Limb (tissue), 2 donors: ENCODE data around the gene FLII.

Source experiments
- DNase-seq, 2 donors: peaks; one replicate each; pipeline ENCODE4 v3.0.0-alpha.2; 2016; ENCODE audit errors: extremely low spot score in 2 of 2

The FLII gene

DNA sequence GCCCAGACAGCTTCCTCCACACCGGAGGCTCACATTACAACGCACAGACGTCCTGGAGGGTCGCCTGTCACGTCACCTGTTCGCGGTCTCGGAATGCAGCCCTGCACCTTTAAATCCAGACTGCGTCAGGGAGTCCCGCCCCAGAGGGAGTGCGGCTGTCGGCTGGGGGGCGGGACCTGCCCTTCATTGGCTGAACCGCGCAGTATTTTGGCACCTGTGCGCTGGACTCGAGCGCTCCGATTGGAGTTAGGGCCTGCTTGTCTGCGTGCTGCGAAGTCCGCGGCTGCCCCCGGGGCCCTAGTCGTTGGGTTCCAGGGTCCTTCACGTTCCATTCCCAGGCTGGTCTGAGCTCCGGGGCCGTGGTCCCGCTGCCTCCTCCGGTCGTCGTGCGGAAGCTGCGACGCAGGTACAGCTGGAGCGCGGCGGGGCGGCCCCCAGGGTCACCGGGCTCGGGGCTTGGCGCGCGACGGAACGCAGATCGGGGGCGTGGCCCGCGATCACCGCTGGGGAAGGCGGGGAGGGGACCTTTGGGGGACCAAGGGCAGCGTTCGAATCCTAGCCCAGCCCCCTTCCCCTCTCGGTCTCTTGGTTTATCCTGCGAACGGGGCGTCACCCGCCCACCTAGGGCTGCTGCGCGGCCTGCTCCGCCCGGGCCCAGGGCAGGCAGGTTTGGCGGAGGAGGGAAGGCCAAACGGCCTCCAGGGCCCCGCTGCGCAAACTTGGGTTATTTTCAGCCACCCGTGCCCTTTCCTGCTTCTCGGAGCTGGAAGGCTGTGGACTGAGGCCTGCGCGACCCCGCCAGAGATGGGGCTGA, 2.0 kb upstream of the FLII start, which contains the start of gene MIEF2:
Gene MIEF2 (plus strand): TSS at position 331 of the 814 bp plus-strand sequence. CDS start 2,059 bp downstream, outside the sequence.
- DNase-seq, result peak; percentile 95 to 97

DNA sequence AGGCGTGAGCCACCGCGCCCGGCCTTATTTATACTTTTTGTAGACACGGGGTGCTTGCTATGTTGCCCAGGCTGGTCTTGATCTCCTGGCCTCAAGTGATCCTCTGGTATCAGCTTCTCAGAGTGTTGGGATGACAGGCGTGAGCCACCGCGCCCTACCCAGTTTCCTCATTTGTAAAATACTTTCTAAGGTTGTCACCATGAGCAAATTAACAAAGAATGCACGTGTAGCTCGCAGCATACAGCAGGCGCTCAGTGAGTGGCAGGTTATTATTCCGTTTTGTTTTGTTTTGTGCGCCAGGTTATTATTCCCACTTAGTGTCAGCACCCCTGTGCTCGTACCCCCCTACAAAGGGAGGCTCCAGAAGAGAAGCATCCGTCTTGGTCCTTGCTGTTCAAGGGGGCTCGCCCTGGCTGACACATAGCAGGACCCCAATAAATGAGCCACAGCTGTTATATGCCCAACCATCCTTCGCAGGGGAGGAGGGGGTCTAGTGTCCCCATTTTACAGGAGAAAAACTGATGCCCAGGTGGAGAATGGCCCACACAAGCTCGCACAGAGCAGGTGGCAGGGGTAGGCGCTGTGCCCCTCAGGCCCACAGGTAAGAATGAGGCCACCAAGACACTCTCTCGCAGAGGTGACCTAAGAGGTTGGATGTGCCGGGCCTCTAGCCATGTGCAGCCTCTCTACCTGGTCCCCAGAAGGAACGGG, 1.2 kb upstream of the FLII start:
- DNase-seq, result no peak

DNA sequence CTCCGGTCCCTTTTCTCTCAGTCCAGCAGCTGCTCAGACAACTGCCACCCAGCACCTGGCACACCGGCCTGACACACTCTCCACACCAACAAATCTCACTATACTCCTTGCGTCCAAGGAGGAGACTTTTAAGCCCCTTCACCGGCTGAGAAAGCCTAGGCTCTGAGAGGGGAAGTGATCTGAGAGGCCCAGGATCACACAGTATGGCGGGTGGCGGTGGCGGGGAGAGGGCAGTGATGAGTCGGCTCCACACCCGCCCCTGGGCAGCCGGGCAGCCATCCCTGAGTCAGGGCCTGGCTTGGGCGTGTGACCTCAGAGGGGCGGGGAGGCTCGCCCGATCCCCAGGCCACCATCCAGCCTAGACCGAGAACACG, 569 bp downstream of the FLII start:
- DNase-seq, result peak in 1 of 2 donors; percentile 69

DNA sequence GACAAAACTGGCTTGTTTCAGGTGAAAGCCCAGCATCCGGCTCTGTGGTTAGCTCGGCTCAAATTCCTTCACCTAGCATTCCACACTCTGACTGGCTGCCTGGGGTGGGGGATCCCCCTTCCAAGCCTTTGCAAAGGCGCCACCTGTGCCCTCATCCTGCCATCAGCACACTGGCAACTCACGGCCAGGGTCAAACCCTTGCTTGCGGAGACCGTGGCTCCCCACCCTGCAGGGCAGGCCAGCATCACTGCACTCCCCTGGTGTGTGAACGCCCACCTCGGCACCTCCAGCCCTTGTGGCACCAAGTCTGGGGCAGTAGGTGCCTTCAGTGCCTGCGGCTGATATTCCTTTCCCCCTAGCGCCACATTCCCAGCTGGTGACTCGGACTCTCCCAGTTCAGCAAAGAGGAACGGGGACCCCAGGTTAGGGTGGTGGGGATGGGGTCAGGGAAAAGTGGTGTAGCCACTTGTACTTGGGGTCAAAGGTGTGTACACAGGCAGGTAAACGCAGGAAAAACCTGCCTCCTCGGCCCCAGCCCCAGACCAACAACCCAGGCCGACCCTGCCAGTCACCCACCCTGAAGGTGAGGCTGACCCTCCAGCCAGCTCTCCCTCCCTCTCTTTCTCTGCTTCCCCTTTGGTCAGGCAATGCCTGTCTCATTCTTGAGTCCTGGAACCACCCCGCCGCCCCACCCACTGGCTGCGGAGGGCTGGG, 1.1 kb downstream of the FLII start:
- no peak for DNase-seq

DNA sequence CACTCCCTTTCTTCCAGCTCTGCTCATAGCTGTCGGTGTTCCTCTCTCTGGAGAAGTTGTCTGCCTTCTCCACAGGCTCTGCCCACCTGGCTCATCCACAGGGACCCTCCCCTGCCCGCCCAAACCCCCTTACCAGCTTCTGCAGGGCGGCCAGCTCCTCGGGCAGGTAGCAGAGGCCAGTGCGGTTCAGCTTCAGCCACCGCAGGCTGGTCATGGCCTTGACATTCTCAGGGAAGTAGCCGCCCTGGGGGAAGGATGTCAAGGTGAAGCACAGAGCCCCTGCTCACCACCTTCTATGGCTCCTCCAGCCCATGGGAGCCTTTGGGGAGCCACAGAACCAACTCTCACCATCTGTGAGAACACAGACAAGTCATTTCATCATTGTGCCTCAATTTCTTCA, 1.8 kb downstream of the FLII start:
- no peak for DNase-seq

DNA sequence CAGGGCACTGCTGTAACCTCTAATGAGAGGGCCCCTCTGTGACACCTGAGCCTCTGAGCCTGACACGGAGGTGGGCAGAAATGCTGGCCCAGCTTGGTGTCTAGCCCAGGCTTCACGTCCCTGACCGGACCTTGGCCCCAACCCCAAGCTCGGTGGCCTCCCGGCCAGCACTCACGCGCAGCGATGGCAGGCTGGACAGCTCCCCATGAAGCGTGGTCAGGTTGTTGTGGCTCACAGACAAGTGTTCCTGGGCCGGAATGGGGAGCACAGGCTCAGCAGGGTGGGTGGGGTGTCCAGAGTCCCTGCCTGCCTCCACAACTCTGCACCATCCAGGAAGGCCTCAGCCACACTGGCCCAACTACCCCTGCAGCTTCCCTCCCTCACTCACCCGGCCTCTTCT, 2.2 kb downstream of the FLII start:
- DNase-seq, result no peak

DNA sequence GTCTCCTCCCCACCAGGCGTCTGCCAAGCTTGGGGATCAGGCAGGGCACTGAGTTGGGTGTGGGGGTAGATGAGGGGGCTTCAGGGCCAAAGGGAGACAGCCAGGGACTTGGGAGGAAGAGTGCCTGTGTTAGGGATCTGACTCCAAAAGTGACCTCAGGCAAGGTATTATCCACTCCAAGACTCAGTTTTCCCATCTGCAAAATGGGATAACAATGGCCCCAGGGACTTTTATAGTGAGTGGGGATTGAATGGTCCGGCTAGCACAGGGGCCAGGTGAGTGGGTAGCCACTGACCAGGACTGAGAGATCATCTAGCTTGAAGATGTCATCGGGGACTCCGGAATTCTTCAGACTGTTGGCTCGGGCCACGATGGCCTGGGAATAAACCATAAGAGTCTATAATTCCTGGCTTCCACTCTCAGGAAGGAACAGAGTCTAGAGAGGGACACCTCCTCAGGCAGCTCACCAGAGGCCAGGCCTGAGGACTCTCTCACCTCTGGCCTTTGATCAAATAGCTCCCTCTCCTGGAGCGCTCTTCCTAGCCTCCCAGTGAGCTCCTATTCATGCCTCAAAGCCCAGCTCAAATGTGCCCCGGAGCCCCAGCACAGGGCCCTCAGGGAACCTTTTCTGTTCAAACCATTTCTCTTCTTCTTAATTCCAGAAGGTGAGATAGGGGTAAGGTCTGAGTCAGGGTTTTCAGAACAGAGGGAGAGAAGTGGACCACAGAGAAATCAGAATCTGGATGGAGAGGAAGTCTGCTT, 3.5 kb downstream of the FLII start:
- no peak for DNase-seq

DNA sequence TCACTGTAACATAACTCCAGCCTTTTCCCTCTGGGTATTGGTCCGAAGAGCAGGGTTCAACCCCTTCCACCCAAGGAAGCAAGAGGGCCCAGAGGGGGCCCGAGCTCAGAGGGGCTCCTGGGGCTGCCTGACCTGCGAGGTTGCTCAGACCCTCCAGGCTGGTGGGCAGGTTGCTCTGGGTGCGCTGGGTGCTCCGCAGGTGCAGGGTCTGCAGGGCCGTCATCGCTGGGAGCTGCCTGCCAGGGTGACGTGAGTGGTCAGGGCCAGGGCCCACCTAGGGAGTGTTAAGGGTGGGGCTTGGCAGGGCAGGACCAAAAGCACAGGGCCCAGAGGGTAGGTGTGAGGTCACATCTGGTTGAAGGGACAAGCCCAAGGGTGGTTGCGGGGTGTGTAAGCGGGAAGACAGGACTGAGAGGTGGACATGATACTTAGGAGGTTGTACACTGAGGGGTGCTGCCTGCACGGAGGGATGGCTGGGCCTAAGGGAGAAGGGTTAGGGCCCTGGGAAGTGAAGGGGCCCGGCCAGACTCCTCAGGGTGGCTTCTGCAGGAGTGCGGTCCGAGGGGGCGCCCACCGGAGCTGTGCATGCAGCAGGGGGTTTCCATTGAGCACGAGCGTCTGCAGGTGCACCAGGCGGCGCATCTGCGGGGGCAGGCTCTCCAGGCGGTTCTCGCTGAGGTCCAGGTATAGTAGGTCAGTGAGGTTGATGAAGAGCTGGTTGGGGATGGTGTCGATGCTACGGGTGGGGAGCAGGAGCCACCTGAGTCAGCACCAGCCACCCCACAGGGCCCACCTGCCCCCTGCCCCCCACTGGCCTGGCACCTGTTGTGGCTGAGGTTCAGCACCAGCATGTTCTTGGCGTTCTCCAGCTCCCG, 4.4 kb downstream of the FLII start:
- DNase-seq, result no peak

DNA sequence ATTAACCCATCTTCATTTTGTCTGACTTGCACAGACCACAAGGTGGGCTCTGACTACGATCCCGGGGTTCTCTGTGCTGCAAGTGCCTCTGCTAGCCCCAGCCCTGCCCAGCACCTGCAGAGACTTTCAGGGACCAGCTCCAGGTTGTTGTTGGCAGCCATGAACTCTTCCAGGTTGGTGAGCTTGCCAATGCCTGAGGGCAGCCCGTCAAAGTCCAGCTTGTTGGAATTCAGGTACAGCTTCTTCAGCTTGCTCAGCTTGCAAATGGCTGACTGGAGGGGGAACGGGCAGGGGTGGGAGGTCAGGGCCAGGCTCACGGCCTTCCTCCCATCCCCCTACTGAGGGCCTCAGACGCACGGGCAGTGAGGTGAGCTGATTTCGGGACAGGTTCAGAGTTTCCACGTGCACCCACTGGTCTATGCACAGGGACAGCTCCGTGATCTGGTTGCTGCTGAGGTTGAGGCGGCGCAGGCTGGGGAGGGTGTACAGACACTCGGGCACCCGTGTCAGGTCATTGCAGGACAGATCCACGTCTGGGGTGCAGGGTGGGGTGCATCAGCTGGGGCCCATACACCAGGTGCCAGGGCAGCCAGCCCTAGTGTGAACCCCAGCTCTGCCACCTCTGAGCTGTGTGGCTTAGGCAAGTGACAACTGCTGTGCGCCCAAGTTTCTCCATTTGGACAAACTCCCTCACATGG, 5.2 kb downstream of the FLII start:
- no peak for DNase-seq

DNA sequence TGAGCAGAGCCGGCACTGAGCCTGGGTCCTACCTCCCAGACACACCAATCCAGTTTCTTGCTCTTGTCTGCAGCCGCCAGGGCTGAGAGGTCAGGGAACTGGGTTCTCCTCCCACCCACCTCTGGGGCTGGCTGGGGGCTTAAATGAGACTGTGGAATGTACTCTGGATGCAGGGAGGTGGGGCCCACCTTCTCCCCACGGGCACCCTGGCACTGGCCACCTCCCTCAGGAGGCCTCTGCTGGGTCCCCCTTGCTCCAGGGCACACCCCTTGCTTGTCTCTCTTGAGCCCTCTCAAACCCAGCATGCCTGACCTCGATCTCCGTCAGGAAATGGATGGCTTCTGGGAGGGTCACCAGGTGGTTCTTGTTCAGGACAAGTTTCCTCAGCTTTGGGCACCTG, 6.4 kb downstream of the FLII start:
- no peak for DNase-seq

DNA sequence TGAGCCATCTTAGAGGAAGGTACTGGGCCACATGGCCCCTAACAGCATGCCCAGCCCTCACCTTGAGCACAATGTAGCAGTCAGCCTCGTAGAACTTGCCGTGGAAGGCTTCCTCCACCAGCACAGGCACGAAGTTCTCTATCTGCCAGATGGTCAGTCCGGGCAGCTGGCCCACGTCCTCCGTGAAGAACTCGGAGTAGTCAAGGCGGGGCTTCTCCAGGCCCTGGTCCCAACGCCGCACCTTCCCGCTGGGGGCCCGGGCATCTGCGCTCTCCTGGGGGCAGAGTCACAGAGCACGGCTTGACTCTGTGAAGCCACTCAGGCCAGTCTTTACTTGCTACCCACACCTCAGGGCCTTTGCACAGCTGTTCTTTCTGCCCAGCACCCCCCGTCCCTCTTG, 7.3 kb downstream of the FLII start:
- DNase-seq, result no peak

DNA sequence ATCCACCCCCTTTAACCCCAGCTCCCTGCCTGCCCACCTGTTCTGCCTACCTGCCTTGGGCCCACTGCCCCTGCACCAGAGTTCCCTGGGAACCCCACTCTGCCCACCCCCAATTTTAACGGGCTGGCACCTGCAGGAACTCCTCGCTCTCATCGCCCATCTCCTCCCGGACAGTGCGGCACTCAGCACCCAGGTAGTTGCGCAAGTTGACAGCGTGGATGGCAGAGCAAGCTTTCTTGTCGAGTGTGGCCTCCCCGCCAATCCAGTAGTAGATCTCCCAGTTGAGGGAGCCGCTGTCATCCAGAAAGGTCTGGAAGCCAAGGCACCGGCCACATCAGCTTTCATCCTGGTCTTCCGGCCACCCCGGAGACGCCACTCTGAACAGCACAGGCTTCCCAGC, 7.8 kb downstream of the FLII start:
- no peak for DNase-seq

DNA sequence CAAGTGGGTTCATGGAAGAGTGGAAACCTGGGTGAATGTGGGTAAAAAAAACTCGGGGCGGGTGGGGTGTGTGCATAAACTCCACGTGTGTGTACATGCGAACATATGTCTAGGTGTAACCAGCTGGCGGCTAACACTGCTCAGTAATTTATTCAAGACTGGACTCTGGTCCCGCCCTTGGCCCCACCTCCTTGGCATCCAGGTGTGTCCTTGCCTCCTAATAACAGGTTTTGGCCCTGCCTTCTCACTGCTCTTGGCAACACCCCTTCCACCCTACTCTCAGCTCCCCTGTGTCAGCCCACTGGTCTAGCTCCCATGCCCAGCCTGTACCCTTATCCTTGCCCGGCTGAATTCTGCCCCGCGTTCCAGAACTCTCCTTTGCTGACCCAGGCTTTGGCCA, 8.3 kb downstream of the FLII start:
- no peak for DNase-seq

DNA sequence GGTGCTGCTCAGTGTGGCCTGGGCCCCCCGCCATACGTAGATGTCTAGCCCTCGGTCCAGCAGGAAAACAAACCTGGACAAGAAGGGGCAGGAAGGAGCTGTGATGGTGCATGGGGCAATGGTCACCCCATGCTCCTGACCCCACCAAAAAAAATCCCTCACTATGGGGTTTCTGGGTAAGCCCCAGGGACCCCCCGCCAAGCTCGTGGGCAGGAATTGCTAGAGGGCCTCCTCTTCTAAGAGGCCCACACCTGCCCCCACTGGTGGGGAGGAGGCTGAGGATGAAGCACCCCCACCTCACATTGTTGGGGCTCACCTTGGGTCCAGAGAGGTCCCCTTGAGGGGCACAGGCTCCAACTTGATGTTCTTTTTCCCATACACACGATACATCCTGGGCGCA, 9.7 kb downstream of the FLII start:
- DNase-seq, result no peak

DNA sequence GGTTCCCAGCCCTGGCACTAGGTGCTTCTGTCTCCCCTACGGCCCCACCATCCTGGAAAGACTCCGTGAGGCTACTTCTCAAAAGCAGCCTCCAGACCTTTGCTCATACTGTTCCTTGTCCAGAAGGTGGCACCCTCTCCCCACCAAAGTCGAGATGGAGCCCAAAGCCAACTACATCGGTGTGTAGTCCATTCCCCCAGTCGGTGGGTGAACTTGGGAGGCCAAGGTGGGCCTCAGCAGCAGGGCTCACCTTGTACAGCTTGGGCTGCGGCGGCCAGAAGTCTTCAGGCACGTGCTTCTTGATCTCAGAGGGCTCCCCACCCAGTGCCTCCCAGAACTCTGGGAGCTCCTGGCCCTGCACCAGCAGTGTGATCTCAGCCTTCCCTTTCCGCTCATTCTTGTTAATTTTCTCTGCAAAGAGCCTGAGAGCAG, 10.2 kb downstream of the FLII start:
- DNase-seq, result peak; percentile 68 to 81

DNA sequence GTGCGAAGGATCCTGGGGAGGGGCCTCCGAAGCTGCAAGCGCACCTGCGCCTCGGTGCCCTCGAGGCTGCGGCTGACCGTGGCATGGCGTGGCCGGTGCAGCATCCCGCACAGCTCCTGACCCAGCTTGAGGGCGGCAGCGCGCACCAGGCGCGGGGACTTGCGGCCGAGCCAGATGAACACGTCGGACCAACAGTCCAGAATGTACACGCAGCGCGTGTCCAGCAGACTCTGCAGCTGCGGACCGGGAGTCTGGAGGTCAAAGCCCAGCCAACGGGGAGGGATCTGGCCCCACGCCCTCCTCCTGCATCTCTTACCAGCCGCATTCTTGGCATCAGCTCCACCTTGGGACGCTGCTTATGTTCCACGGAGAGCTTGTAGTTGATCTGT, 10.9 kb downstream of the FLII start:
- no peak for DNase-seq

DNA sequence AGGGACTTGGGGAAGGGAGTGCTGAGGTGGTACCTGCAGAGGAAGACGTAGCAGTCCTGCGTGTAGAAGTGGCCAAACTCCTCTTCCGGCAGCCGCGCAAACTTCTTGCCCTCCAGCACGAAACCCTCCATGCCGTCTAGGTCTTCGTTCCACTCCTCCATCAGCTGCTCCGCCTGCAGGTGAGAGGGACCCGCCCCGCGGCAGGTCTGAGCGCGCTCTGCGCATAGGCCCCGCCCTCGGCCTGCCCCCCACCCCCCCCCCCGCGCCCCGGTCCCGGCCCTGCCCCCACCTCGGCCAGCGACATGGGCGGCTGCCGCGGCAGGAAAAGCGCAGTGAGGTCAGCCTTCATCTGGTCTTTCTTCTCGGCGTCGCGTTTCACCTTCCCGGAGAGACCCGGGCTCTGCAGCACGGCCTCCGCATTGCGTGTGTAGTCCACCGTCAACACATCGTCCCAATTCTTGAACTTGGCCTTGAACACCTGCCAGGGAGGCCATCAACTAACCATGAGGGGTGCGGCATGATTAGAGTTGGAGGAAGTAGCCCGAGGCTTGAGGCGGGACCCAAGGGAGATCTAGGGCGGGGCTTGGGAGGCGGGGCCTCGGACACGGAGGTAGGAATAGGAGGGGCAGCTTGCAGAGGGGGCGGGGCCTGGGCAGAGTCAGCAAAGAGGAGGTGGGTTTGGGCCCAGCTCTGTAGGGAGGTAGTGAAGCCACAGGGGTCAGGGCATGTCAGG, 11.5 kb downstream of the FLII start:
- peak in 1 of 2 donors; percentile 69 for DNase-seq

DNA sequence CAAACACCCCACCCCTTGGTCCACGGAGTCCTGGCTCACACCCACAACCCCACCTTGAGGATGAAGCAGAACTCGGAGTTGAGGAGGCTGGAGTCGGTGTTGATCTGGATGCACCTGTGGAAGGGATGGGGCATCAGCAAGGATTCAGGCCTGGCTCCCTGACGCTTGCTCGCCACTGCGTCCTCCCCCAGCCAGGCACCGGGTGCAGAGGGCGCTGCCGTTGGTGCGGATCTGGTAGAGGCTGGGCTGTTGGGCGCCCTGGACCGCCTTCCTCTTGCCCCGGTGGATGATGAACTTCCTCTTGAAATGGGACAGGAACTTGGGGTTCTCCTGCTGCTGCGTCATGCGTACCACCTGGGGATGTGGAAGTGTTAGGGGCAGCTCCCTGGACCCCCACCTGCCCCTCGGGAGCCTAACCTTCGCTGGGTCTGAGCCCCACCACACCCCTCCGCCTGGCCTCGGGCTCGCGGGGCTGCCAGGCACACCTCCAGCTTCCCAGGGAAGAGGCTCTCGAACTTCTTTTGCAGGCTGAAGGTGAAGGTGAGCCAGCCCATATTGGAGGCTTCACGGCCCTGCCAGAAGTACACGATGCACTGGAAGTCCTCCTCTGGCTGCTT, 12.3 kb downstream of the FLII start:
- DNase-seq, result no peak
